GM18951 (cell line): ENCODE data around the gene EBNA1BP2.
"Not testable (repeated sequence)": the region's sequence is repeated elsewhere in the genome, so short reads cannot be mapped to it uniquely, and the experiment has no call there.

Experiments
- POLR2A ChIP-seq: IDR thresholded peaks from 4 replicates; pipeline ENCODE4 v1.6.1; 2011; ENCODE audit warnings: mild to moderate bottlenecking; ENCODE audit not compliant: insufficient read length, insufficient read depth; ENCODE audit errors: extremely low read depth
- in situ Hi-C: fragments of 300-500 bp; cut with MboI; formaldehyde crosslinking; loops from one replicate; pipeline ENCODE4 v1.12.0; 2022; ENCODE audit warnings: low sequenced_read_pairs, mixed read lengths, inconsistent platforms; ENCODE audit not compliant: unreplicated experiment

Gene EBNA1BP2

DNA sequence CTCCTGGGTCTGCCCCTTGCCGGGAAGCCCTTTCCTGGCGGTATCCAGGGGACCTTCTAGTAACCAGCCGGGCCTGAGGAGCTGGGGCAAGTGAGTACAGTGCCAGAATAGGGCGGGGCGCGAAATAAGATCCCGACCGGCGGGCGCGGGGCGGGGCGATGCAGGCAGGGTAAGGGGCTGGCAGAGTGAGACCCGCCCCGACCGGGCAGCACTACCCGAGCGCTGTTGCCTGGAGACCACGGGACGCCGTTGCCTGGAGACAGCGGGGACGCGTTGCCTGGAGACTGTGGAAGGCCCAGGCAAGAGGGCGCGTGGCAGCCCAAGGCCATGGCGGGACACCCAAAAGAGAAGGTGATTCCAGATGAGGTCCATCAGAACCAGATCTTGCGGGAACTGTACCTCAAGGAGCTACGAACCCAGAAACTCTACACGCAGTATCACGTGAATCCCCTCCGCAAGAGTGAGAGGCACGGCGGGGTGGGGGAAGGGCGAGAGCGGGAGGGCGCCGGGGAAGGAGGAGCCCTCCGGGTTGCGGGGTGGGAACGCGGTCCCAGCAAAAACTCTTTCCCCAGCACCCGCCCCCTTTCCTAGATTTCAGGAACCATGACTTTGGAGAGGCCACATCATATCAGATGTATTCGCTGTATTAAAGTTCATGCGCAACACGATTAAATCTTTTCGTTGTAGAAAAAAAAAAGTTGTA is 24.3 kb downstream of the EBNA1BP2 start:
- TF ChIP-seq POLR2A, result no peak
- in situ Hi-C loops, result no loop called here

- TF ChIP-seq POLR2A, result no peak
- in situ Hi-C loops, result no loop called here
Measured at GRCh38 chr1:43144237-43144636, 27.9 kb downstream of the EBNA1BP2 start.

DNA sequence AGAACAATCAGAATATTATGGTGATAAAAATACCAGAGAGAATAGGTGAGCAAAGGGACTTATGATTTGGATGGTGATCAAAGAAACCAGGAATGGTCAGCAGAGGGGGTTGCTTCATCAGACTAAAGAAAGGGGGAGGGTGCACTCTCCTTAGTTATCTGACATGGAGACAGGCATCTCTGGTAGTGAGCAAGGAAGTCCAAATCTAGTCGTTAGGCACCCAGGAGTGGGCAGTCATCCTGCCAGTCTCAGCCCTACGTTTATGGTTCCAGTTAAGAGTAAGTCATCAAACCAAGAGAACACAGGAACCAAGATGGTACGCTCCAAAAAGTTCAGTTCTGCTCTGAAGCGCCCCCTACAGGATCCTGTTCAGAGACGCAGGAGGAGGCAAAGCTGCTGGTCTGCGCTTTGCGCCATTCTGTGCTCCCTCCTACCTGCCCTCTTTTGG is 28.6 kb downstream of the EBNA1BP2 start:
- TF ChIP-seq POLR2A, result no peak
- in situ Hi-C loops, result no loop called here

- TF ChIP-seq POLR2A, result no peak
- in situ Hi-C loops, result no loop called here
Measured at GRCh38 chr1:43140583-43140982, 31.5 kb downstream of the EBNA1BP2 start.

GRCh38 chr1:43140010-43140409 is 32.1 kb downstream of the EBNA1BP2 start:
- TF ChIP-seq POLR2A, result no peak
- in situ Hi-C loops, result no loop called here

- in situ Hi-C loops, result not testable (repeated sequence)
Measured at GRCh38 chr1:43139295-43139694, 32.8 kb downstream of the EBNA1BP2 start.

DNA sequence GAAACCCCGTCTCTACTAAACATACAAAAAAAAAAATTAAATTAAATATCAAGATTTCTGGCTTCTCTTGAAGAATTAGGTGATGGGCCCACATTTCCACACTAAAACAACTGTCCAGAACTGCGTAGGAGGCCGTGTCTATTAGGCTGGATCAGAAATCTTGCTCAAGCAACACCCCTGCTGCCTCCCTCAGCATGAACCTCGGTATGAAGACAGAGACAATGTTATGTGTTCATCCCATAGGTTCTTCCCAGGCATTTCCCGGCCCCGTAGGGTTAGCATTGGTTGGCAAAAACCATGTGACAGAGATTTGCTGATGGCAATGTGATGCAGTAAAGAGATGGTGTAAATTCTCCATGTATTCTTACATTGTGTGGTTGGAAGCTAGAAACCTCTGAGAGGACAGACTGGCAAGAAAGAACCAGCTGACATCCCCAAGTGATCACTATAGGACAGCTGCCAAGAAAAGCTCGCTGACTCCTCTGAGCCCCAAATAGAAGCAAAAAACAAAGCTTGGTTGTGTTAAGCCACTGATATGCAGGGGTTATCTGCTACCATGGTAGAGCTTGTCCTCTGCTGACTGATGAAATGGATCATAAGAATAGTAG is 34.5 kb downstream of the EBNA1BP2 start:
- in situ Hi-C loops, result no loop called here
- no peak for TF ChIP-seq POLR2A

DNA sequence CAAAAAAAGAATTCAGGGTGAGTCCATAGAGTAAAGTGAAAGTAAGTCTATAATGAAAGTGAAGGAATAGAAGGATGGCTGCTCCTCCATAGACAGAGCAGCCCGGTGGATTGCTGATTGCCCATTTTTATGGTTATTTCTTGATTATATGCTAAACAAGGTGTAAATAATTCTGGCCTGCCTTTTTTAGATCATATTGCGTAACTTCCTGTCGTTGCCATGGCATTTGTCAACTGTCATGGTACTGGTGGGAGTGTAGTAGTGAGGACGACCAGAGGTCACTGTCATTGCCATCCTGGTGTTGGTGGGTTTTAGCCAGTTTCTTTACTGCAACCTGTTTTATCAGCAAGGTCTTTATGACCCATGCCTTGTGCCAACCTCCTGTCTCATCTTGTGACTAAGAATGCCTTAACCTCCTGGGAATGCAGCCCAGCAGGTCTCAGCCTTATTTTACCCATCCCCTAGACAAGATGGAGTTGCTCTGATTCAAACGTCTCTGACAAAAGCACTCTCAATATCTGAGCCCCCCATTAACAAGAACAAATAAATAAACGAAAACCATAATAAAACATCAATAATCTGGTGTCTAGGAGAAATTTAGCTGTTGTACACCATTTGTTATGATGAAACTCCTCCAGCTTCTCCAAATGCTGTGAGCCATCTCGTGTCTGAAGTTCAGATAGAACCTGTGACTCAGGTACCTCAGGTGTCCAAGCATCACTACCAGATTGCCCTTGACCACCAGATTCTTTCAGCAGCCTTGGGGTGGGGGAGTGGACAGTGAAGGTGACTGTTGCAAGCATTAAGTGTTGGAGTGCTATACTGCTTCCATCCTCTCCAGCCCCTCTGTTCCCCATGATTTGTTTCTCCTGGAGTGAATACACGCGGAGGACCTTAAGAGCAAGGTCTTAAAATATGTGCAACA is 36.0 kb downstream of the EBNA1BP2 start:
- no peak for TF ChIP-seq POLR2A
- in situ Hi-C loops, result no loop called here

DNA sequence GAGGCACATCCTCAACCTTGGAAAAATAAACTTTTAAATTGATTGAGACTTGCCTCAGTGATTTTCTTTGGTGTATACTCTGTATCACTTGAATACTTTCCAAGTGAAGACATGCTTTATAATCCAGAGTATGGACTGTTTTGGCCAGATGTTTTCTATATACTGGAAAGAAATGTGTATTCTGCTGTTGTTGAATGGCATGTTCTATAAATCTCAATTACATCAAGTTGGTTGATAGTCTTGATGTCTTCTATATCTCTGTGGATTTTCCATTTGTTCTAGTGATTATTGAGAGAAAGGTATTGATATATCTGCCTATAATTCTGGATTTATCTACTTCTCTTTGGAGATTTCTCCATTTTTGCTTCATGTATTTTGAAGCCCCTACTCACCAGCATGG is 37.5 kb downstream of the EBNA1BP2 start:
- in situ Hi-C loops, result no loop called here
- no peak for TF ChIP-seq POLR2A

DNA sequence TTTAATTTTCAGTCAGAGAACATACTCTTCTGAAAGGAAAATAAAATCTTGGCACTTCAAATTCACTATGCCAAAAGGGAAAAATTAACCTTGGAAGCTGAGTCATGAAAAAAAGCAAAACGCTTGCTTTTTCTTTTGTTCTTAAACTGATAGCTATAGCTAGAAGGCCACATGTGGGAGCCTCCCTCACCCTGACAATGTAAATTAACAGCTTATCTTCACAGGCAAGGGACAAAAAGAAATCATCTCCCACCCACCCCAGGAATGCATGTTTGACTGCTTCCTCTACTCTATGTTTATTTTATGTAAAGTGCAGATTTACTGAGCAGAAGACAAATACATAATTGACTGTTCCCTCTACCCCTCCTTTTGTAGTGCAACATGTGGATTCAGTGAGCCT is 38.0 kb downstream of the EBNA1BP2 start:
- no peak for TF ChIP-seq POLR2A
- in situ Hi-C loops, result no loop called here

- no peak for TF ChIP-seq POLR2A
- in situ Hi-C loops, result no loop called here
Measured at GRCh38 chr1:43129426-43129825, 42.7 kb downstream of the EBNA1BP2 start.

DNA sequence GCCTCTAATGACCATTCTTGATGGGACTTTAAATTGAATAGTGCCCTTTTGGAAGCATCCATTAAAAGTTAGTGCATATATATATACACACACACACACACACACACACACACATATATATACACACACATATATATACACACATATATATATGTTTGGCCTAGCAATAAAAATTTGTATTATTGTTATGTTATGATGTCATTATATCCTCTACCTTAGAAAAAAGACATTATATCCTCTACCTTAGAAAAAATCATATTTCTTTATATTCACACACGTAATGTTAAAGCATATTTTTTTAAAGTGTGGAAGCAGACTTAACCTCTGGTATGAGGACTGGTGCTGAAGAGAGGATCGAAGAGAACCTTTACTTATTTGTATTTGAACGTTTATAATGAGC is 43.3 kb downstream of the EBNA1BP2 start:
- in situ Hi-C loops, result no loop called here
- no peak for TF ChIP-seq POLR2A

- in situ Hi-C loops, result no loop called here
- no peak for TF ChIP-seq POLR2A
Measured at GRCh38 chr1:43123031-43123430, 49.1 kb downstream of the EBNA1BP2 start.
